ENCODE data around the gene KCNN1. TPM values are rescaled to one million over a fixed set of nuclear protein-coding genes. Genes with fewer than 3 reads are reported as not detected.

The KCNN1 gene
- total and polyA plus RNA-seq, 2 of the 13 experiments (the other 11 are each of a cell fraction or from before 2014, with no cell fraction given), result 0.04 TPM; not detected in 1

GRCh38 chr19:17954401-17954800, 12.5 kb upstream of the KCNN1 start:
- Histone ChIP-seq H4K20me1 (ENCODE audit: insufficient read depth, low read length) (no peaks in the 10 kb centered on the region), H3K36me3 (replicated peaks in 1 of 2; ENCODE audit: control insufficient read depth in 1 of 2, insufficient read depth in 2 of 2, low read length in 2 of 2) (no peaks in the 10 kb centered on the region), H3K9ac (ENCODE audit: insufficient read depth, low read depth, low read length) (no peak overlapping the region), H3K9me3 (ENCODE audit: low read length) (no peaks in the 10 kb centered on the region), H3K4me2 (ENCODE audit: low read depth, low read length) (no peak overlapping the region), H3K27ac (ENCODE audit: extremely low read length, insufficient read depth, low read length) (no peak overlapping the region), H2AFZ (ENCODE audit: low read length) (no peak overlapping the region), H3K79me2 (ENCODE audit: insufficient read depth, low read length) (no peaks in the 10 kb centered on the region), H3K27me3 (ENCODE audit: control insufficient read depth in 1 of 2, insufficient read depth in 2 of 2, low read length in 2 of 2) (peaks cover 30 to 51% of the 10 kb centered on the region in 2 experiments), H3K4me1 (ENCODE audit: insufficient read depth, low read length) (peaks cover 44% of the 10 kb centered on the region), H3K4me3 (replicated peaks in 1 of 3; ENCODE audit: insufficient read depth in 1 of 3, low read depth in 2 of 3, low read length in 3 of 3) (no peak overlapping the region)
- CTCF ChIA-PET (ENCODE audit: low intra/inter-chr PET ratio, low total read pairs), result no interaction called here
- in situ Hi-C loops (cut with HindIII; ENCODE audit: extremely low pct_ligation_motif_present, low pct_unique_long_range_greater_than_20kb) (loop anchor here (5.0 kb wide), 1 partner anchor 38 kb away; no protein-coding TSS in a partner anchor), intact Hi-C loops (cut with micrococcal nuclease; ENCODE audit: unreplicated experiment) (no loop called here)
- POLR2A ChIA-PET, result no interaction called here
- DNase-seq (ENCODE audit: low spot score), result no peak
- no peak for ATAC-seq
- no peak for FAIRE-seq
- BruUV-seq (replicated peaks), result no TSS peak
- WGBS (ENCODE audit: low lambda C conversion rate), result 35% methylated on average over 7 of the region's 7 CpGs
- TF ChIP-seq ZFP36 (IDR thresholded peaks at IDR 0.05; ENCODE audit: borderline replicate concordance, low read depth, low read length, partially characterized antibody) (no peak), CREB3 (CRISPR knock-in tag; IDR thresholded peaks at IDR 0.05) (no peak), E2F1 (CRISPR knock-in tag; IDR thresholded peaks at IDR 0.05) (no peak), ZNF432 (CRISPR knock-in tag; IDR thresholded peaks at IDR 0.05; ENCODE audit: borderline replicate concordance) (no peak), ZNF263 (CRISPR knock-in tag; IDR thresholded peaks at IDR 0.05) (no peak), TIGD3 (CRISPR knock-in tag; IDR thresholded peaks at IDR 0.05; ENCODE audit: borderline replicate concordance) (no peak), ZNF281 (CRISPR knock-in tag; IDR thresholded peaks at IDR 0.05; ENCODE audit: borderline replicate concordance) (no peak), ZNF572 (CRISPR knock-in tag; IDR thresholded peaks at IDR 0.05) (no peak), SRSF4 (IDR thresholded peaks at IDR 0.05; ENCODE audit: low read depth, low read length, poor library complexity, severe bottlenecking) (no peak), NR1H2 (CRISPR knock-in tag; IDR thresholded peaks at IDR 0.05; ENCODE audit: borderline replicate concordance, low read depth) (no peak), ZSCAN9 (CRISPR knock-in tag; IDR thresholded peaks at IDR 0.05; ENCODE audit: borderline replicate concordance) (no peak), STAG1 (CRISPR knock-in tag; IDR thresholded peaks at IDR 0.05) (no peak), MYC (CRISPR knock-in tag; IDR thresholded peaks at IDR 0.05; ENCODE audit: borderline replicate concordance) (no peak), ZBTB3 (CRISPR knock-in tag; IDR thresholded peaks at IDR 0.05; ENCODE audit: borderline replicate concordance, low read depth) (no peak), PAF1 (CRISPR knock-in tag; IDR thresholded peaks at IDR 0.05) (no peak), ZNF12 (CRISPR knock-in tag; IDR thresholded peaks at IDR 0.05) (no peak), ZNF296 (CRISPR knock-in tag; conservative IDR thresholded peaks at IDR 0.05) (no peak), FOSL1 (CRISPR knock-in tag; IDR thresholded peaks at IDR 0.05; ENCODE audit: borderline replicate concordance) (no peak)
